Suppressor macrophage treated with lipopolysaccharide for 1 hour (primary cell): ENCODE results near the gene RHPN2.
"Not testable (repeated sequence)": the region's sequence is repeated elsewhere in the genome, so short reads cannot be mapped to it uniquely, and the experiment has no call there.

Source experiments
- DNase-seq, 3 donors: peaks; one replicate each; pipeline ENCODE4 v3.0.0-alpha.2; 2020 to 2022

Gene RHPN2

DNA sequence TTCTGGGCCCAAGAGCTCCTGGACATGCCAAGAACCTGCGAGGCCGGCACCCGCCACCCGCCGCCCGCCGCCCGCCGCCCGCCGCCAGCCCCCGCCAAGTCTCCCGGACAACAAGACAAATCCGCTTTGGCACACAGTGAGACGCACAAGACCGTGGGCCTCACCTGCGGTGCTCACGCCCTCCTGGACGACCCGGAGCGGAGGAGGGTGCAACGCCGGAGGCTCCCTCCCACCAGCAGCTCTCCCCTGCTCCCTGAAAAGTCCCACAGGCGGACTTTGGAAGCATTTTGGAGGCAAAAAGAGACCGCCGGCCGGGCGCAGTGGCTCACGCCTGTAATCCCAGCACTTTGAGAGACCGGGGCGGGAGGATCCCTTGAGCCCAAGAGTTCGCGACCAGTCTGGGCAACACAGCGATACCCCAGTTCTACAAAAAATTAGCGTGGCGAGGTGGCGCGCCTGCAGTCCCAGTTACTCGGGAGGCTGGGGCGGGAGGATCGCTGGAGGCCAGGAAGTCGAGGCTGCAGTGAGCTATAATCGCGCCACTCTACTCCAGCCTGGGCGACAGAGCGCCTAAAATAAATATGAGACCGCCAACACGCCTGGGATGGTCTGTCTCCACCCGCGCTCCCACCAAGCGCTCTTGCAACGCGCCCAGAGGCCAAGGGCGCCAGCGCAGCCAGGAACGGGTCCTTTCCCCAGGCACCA is 783 bp downstream of the RHPN2 start:
- peak in 1 of 3 donors; percentile 6 for DNase-seq

GRCh38 chr19:33063356-33063752 is 1.3 kb downstream of the RHPN2 start:
- peak in 2 of 3 donors; percentile 13 to 19 for DNase-seq

GRCh38 chr19:33062902-33063301 is 1.8 kb downstream of the RHPN2 start:
- DNase-seq: no peak

DNA sequence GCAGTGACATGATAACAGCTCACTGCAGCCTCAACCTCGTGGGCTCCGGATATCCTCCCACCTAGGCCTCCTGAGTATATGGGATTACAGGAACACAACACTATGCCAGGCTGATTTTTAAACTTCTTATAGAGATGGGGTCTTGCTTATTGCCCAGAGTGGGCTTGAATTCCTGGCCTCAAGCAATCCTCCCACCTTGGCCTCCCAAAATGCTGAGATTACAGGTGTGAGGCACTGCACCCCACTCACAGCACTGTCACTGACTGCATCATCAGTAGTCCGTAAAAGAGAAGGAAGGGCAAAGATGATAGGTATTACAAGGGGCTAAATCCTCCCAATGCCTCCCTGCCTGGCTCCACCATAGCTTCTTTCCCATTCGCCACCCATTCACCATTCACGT is 4.1 kb downstream of the RHPN2 start:
- no peak for DNase-seq

DNA sequence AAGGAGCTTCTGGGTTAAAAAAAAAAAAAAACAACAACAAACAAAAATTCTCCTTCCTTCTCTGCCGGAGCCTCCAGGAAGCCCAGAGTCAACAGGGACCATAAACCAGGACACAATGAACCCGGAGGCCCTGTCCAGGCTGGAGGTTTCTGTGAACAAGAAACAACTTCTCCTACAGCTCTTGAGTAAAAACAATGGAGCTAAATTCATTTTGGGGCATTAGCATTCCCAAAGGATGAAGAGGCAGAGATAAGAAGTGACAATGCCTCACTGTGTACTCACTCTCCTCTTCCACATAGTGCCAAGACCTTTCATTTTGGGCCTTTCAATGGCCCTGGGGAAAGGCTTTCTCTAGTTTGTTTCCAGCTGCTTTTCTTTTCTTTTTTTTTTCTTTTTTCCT is 9.0 kb downstream of the RHPN2 start:
- no peak for DNase-seq

GRCh38 chr19:33054623-33055022 is 10.1 kb downstream of the RHPN2 start:
- DNase-seq: no peak

GRCh38 chr19:33052352-33052972 is 12.2 kb downstream of the RHPN2 start:
- no peak for DNase-seq

GRCh38 chr19:33050110-33050509 is 14.6 kb downstream of the RHPN2 start:
- no peak for DNase-seq

- DNase-seq: no peak
These were observed 15.6 kb downstream of the RHPN2 start for GRCh38 chr19:33048806-33049676.

DNA sequence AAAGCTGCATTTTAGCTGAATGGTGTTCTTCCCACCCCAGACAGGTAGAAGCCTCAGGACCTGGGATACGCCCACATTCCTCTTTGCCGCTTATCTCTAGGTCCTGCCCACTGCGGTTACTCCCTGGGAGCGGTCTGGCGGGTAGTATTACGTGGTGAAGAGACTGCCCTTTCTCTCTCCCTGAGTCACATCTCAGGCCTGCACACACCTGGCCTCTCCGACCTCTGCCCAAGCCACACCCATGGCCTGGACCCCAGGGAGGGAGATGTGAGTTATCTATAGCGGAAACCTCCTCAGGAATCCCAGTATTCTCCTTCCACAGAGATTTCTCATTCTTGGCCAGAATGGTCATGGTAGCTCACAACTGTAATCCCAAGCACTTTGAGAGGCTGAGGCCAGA is 17.3 kb downstream of the RHPN2 start:
- no peak for DNase-seq

DNA sequence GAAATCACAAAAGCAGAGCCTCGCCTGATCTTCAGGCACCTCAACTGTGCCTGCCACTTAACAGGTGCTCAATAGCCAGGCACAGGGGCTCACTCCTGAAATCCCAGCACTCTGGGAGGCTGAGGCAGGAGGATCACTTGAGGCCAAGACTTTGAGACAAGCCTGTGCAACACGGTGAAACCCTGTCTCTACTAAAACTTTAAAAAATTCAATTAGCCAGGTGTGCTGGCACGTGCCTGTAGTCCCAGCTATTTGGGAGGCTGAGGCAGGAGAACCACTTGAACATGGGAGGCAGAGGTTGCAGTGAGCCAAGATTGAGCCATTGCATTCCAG is 22.9 kb downstream of the RHPN2 start:
- not testable (repeated sequence) for DNase-seq

GRCh38 chr19:33040994-33041827 is 23.5 kb downstream of the RHPN2 start:
- DNase-seq: no peak

GRCh38 chr19:33039815-33040214 is 24.9 kb downstream of the RHPN2 start:
- DNase-seq: no peak

GRCh38 chr19:33039108-33039599 is 25.5 kb downstream of the RHPN2 start:
- DNase-seq: no peak

GRCh38 chr19:33037168-33038025 is 27.3 kb downstream of the RHPN2 start:
- not testable (repeated sequence) for DNase-seq

DNA sequence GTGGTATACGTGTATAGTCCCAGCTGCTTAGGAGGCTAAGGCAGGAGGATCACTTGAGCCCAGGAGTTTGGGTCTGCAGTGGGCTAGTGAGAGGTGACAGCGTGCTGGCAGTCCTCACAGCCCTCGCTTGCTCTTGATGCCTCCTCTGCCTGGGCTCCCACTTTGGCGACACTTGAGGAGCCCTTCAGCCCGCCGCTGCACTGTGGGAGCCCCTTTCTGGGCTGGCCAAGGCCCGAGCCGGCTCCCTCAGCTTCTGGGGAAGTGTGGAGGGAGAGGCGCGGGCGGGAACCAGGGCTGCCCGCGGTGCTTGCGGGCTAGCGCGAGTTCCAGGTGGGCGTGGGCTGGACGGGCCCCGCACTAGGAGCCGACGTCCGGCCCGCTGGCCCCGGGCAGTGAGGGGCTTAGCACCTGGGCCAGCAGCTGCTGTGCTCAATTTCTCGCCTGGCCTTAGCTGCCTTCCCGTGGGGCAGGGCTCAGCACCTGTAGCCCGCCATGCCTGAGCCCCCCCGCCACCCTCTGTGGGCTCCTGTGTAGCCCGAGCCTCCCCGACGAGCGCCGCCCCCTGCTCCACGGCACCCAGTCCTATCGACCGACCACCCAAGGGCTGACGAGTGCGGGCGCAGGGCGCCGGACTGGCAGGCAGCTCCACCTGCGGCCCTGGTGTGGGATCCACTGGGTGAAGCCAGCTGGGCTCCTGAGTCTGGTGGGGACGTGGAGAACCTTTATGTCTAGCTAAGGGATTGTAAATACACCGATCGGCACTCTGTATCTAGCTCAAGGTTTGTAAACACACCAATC is 28.1 kb downstream of the RHPN2 start:
- DNase-seq: not testable (repeated sequence)

- DNase-seq: no peak
These were observed 29.2 kb downstream of the RHPN2 start for GRCh38 chr19:33035461-33035860.

DNA sequence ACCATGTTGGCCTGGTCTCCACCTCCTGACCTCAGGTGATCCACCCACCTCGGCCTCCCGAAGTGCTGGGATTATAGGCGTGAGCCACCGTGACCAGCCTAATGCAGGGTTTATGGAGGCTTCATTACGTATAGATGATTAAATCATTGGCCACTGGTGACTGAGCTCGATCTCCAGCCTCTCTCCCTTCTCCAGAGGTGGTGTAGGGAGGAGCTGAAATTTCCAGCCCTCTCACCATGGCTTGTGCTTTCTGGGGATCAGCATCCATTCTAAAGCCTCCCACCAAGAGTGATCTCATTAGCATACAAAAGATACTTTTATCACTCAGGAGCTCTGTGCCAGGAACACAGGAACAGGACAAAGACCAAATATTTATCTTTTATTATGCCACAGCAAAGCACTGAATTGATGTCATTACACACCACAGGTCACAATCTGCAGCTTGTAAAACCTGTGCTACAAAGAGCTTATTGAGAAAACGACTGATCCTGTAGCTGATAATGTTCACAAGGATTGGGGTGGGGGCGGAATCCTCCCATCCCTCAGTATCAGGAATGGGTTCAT is 32.4 kb downstream of the RHPN2 start:
- no peak for DNase-seq

DNA sequence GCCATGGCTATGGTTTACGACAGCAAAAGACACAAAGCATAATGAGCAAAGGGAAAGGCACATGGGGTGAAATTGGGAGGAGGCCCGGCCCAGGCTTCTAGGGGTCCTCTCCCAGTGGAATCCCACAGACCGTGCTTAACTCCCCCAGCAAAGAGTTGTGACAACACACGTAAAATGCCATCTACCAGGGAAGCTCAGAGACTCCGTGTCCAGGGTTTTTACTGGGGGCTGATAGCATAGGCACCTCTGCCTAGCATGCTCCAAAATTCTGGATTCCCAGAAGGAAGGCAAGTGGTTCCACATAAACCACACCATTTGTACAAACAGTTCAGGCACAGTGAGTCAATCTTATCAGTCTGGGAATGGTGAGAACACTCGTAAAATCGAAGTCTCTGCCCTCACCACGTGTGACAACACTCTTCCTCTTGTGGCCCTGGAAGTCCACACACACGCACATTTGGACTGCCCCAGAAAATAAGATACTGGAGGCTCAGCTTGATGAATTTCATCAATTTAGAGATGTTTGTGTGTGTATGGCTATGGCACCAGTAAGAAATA is 34.9 kb downstream of the RHPN2 start:
- DNase-seq: no peak

DNA sequence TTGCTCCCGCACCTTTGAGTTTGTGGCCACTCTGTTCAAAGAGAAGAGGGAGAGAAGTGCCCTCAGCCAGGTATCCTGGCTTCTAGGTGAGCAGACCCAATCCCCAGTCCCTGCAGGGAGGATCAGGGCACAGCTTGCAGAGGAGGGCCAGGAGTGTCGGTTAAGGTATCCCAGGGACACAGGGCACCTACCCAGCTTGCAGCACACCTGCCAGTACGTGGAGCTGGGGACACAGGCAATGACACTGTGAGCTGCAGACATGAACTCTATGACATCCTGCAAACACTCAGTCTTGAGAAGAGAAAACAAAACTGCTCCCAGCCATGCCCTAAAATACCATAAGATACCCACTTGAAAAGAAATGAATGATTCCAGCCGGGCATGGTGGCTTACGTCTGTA is 38.1 kb downstream of the RHPN2 start:
- not testable (repeated sequence) for DNase-seq
